ENCODE results near the gene RMRP.

RMRP gene

DNA sequence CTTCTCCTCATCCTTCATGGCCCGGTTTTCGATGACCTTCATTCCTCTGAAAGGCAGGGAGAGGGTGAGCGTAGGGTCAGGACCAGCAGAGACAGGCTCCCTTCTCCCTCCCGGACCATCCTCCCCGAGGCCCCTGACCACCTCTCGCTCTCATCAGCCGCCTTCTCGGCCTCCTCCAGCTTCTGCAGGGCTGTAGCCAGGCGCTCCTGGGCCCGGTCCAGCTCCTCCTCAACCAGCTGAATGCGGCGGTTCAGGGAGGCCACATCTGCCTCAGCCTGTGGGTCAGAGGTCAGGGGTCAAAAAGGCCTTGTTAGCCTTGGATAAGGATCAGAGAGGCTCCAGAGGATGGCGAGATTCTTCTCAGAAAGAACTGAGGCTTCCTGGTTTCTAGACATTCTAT, 27.7 kb upstream of the RMRP start:
- Histone ChIP-seq H3F3A (ENCODE audit: control insufficient read depth, insufficient read depth) (no peaks in the 10 kb centered on the region), H4K20me1 (ENCODE audit: control insufficient read depth, insufficient read depth, low read depth, low read length) (no peaks in the 10 kb centered on the region)
- TF ChIP-seq CTCF (IDR thresholded peaks at IDR 0.05; ENCODE audit: low read depth, low read length, poor library complexity, severe bottlenecking) (no peak), EZH2phosphoT487 (IDR thresholded peaks at IDR 0.05; ENCODE audit: borderline replicate concordance, low read length) (no peak)

DNA sequence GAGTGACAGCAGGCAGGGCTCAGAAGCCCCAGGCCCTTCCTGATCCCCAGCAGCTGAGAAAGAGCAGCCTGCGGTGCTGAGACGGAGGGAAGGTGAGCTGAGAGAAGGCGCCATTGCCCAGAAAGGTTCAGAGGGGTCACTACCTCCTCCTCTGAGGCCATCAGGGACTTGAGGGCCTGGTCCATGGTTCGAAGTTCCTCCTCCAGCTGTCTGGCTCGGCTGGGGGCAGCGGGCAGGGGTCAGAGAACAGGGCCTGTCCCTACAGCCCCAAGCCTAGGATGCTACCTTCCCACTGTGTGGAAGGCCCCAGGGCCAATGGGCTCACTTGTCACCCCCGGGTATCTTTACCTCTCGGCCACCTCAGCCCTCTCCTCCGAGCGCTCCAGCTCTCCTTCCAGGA, 27.1 kb upstream of the RMRP start:
- H3K27ac ChIP-seq (ENCODE audit: low read depth, low read length), result no peak overlapping the region
- no peaks in the 10 kb centered on the region for H3K79me2 ChIP-seq (ENCODE audit: control insufficient read depth, low read length)
- no peaks in the 10 kb centered on the region for H3K9me2 ChIP-seq (replicated peaks; ENCODE audit: control insufficient read depth, low read length)
- no peaks in the 10 kb centered on the region for H4K20me1 ChIP-seq (ENCODE audit: control insufficient read depth, insufficient read depth, low read depth, low read length)
- H3K4me2 ChIP-seq (ENCODE audit: low read length), result no peak overlapping the region
- peaks cover 53% of the 10 kb centered on the region for H3K4me1 ChIP-seq (ENCODE audit: control insufficient read depth, low read length)
- no peaks in the 10 kb centered on the region for H3F3A ChIP-seq (ENCODE audit: control insufficient read depth, insufficient read depth)
- no peaks in the 10 kb centered on the region for H3K9me3 ChIP-seq (ENCODE audit: control insufficient read depth, insufficient read depth, low read length)
- H3K4me3 ChIP-seq (ENCODE audit: low read length), result no peak overlapping the region
- H3K36me3 ChIP-seq (ENCODE audit: control insufficient read depth, low read length), result no peaks in the 10 kb centered on the region
- TF ChIP-seq CTCF (IDR thresholded peaks at IDR 0.05; ENCODE audit: low read depth, low read length, poor library complexity, severe bottlenecking), result no peak
- TF ChIP-seq EZH2phosphoT487 (IDR thresholded peaks at IDR 0.05; ENCODE audit: borderline replicate concordance, low read length), result no peak
- H3K27me3 ChIP-seq (ENCODE audit: control insufficient read depth, low read length), result no peaks in the 10 kb centered on the region

More for the DNA sequence above, 27.7 kb upstream of the RMRP start:
- peaks cover 52% of the 10 kb centered on the region for H3K4me1 ChIP-seq (ENCODE audit: control insufficient read depth, low read length)
- H3K27ac ChIP-seq (ENCODE audit: low read depth, low read length), result no peak overlapping the region
- no peaks in the 10 kb centered on the region for H3K79me2 ChIP-seq (ENCODE audit: control insufficient read depth, low read length)
- H3K27me3 ChIP-seq (ENCODE audit: control insufficient read depth, low read length), result no peaks in the 10 kb centered on the region
- H3K9me3 ChIP-seq (ENCODE audit: control insufficient read depth, insufficient read depth, low read length), result no peaks in the 10 kb centered on the region
- no peak overlapping the region for H3K4me2 ChIP-seq (ENCODE audit: low read length)
- H3K4me3 ChIP-seq (ENCODE audit: low read length), result no peak overlapping the region
- no peaks in the 10 kb centered on the region for H3K9me2 ChIP-seq (replicated peaks; ENCODE audit: control insufficient read depth, low read length)
- H3K36me3 ChIP-seq (ENCODE audit: control insufficient read depth, low read length), result no peaks in the 10 kb centered on the region

- no peaks in the 10 kb centered on the region for H3F3A ChIP-seq (ENCODE audit: control insufficient read depth, insufficient read depth)
- TF ChIP-seq CTCF (IDR thresholded peaks at IDR 0.05; ENCODE audit: low read depth, low read length, poor library complexity, severe bottlenecking) (no peak), EZH2phosphoT487 (IDR thresholded peaks at IDR 0.05; ENCODE audit: borderline replicate concordance, low read length) (no peak)
- no peaks in the 10 kb centered on the region for H3K36me3 ChIP-seq (ENCODE audit: control insufficient read depth, low read length)
These were observed 25.5 kb upstream of the RMRP start for GRCh38 chr9:35683323-35683722.

More at GRCh38 chr9:35683323-35683722, 25.5 kb upstream of the RMRP start:
- no peaks in the 10 kb centered on the region for H3K9me3 ChIP-seq (ENCODE audit: control insufficient read depth, insufficient read depth, low read length)
- H3K9me2 ChIP-seq (replicated peaks; ENCODE audit: control insufficient read depth, low read length), result no peaks in the 10 kb centered on the region
- no peak overlapping the region for H3K4me2 ChIP-seq (ENCODE audit: low read length)
- H3K79me2 ChIP-seq (ENCODE audit: control insufficient read depth, low read length), result no peaks in the 10 kb centered on the region
- no peak overlapping the region for H3K27ac ChIP-seq (ENCODE audit: low read depth, low read length)
- H4K20me1 ChIP-seq (ENCODE audit: control insufficient read depth, insufficient read depth, low read depth, low read length), result no peaks in the 10 kb centered on the region
- no peaks in the 10 kb centered on the region for H3K27me3 ChIP-seq (ENCODE audit: control insufficient read depth, low read length)
- H3K4me3 ChIP-seq (ENCODE audit: low read length), result no peak overlapping the region
- peaks cover 42% of the 10 kb centered on the region for H3K4me1 ChIP-seq (ENCODE audit: control insufficient read depth, low read length)
